Keratinocyte (primary cell): Measurements from ENCODE around the gene ADAMTSL4.

ENCODE experiments used
- EZH2 ChIP-seq: IDR thresholded peaks from one replicate; pipeline ENCODE4 v1.6.1; 2012; ENCODE audit warnings: inconsistent platforms, mild to moderate bottlenecking, low read length, moderate library complexity
- TF ChIP-seq, protein P1 (sequence below), 3 experiments: IDR thresholded peaks in 1 of 3; conservative IDR thresholded peaks in 1 of 3; optimal IDR thresholded peaks in 1 of 3; 2 replicates in 2 of 3; 3 replicates in 1 of 3; pipeline versions ENCODE3 to v1.5.1; 2011; ENCODE audit warnings: low read length in 3 of 3, mild to moderate bottlenecking in 3 of 3, moderate library complexity in 2 of 3, control low read depth in 1 of 3, inconsistent platforms in 1 of 3; ENCODE audit not compliant: insufficient read depth in 2 of 3; ENCODE audit errors: extremely low read depth in 1 of 3

DNA sequence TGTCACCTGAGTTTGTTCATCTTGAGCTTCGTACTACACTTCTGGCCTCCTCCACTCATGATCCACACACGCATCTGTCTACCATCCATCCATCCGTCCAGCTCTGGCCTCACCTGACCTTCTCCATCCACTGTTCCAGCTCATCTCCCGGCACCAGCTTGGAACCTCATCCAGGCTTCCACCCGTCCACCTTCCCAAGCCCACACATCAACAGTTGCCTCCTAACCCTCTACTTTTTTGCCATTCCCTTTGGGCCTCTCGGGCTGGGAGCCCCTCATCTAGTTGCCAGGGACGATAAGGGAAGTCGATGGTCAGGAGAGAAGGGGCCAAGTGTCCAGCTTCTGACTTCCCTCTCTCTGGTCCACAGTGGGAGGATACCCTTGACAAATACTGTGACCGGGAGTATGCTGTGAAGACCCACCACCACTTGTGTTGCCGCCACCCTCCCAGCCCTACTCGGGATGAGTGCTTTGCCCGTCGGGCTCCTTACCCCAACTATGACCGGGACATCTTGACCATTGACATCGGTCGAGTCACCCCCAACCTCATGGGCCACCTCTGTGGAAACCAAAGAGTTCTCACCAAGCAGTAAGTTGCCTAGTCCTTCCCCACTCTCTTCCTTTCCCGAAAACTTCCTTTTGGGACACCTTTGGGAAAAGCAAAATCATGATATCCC lies 37.1 kb upstream of the ADAMTSL4 start:
- TF ChIP-seq, protein P1, sequence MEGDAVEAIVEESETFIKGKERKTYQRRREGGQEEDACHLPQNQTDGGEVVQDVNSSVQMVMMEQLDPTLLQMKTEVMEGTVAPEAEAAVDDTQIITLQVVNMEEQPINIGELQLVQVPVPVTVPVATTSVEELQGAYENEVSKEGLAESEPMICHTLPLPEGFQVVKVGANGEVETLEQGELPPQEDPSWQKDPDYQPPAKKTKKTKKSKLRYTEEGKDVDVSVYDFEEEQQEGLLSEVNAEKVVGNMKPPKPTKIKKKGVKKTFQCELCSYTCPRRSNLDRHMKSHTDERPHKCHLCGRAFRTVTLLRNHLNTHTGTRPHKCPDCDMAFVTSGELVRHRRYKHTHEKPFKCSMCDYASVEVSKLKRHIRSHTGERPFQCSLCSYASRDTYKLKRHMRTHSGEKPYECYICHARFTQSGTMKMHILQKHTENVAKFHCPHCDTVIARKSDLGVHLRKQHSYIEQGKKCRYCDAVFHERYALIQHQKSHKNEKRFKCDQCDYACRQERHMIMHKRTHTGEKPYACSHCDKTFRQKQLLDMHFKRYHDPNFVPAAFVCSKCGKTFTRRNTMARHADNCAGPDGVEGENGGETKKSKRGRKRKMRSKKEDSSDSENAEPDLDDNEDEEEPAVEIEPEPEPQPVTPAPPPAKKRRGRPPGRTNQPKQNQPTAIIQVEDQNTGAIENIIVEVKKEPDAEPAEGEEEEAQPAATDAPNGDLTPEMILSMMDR (optimal IDR thresholded peaks at IDR 0.05 in 1 of 3, IDR thresholded peaks at IDR 0.05 in 1 of 3, conservative IDR thresholded peaks at IDR 0.05 in 1 of 3; ENCODE audit: extremely low read depth in 1 of 3, insufficient read depth in 2 of 3, low read length in 3 of 3): no peak
- TF ChIP-seq EZH2: no peak
